Measurements from ENCODE around the gene JAKMIP1.

- TF ChIP-seq EZH2 (IDR thresholded peaks at IDR 0.05; ENCODE audit: insufficient read depth, poor library complexity, severe bottlenecking), result no peak
- TF ChIP-seq EZH2phosphoT487 (IDR thresholded peaks at IDR 0.05; ENCODE audit: insufficient read depth, low read depth), result no peak
Observed at GRCh38 chr4:5999830-6000365, 200.5 kb downstream of the JAKMIP1 start.

Data from GM23248 (cell line).